ACHN (cell line): ENCODE results near the gene NOS1.
"Not testable (repeated sequence)": the region's sequence is repeated elsewhere in the genome, so short reads cannot be mapped to it uniquely, and the experiment has no call there.

Source experiments
- DNase-seq: peaks from one replicate; pipeline ENCODE4 v3.0.0-alpha.2; 2015
- in situ Hi-C: cut with HindIII; loops from 2 replicates; pipeline ENCODE4 v1.10.0; 2017; ENCODE audit warnings: low sequenced_read_pairs, low pct_ligation_motif_present, low pct_unique_long_range_greater_than_20kb

NOS1 gene

GRCh38 chr12:117361347-117361751, at the start of gene NOS1:
Gene NOS1 (minus strand): TSS chr12:117361626. CDS start chr12:117331069, 30,557 bp downstream.
- no peak for DNase-seq
- in situ Hi-C loops: loop anchor here (25.0 kb wide), 1 partner anchor 476 kb away; no protein-coding TSS in a partner anchor

DNA sequence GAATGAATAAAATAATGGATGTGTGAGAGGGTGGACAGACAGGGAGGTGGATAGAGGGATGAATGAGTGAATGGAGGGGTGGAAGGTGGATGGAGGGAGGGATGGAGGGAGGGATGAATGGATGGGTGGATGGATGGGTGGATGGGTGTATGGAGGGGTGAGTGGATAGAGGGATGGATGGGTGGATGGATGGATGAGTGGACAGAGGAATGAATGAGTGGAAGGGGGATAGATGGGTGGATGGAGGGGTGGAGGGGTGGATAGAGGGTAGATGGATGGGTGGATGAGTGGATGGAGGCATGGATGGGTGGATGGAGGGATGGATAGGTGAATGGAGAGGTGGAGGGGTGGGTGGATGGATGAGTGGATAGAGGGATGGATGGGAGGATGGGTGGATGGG, 47.9 kb upstream of the NOS1 start:
- in situ Hi-C loops: no loop called here
- DNase-seq: no peak

DNA sequence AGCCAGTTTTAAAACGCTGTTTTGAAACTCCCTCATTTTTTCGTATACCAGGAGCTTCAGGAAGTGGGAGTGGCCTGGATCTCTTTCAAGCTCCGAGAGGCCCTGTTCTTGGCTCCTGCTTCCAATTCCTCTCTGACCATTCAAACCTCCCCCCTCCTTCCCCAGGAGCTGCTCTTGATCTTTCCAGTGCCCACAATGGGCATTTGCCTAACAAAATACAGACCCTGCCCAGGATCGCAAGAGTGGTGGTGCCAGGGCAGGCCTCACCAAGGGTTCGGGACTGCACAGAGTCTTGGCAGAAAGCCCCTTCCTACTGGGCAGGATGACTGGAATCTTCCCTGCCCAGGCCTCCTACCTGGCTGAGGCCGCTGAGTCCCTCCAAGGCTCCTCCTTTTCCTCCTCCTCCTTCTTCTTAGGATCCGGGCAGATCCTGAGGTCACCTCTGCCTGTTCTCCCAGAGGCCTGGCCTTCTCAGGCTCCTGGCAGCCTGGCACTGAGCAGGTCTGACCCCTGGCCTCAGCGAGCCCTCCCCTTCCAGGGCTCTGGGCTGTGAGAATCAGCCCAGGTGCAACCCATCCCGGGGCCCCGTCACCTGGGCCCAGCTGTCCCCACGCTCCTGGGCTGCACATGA, 46.9 kb upstream of the NOS1 start:
- in situ Hi-C loops: no loop called here
- DNase-seq: peak; percentile 55

DNA sequence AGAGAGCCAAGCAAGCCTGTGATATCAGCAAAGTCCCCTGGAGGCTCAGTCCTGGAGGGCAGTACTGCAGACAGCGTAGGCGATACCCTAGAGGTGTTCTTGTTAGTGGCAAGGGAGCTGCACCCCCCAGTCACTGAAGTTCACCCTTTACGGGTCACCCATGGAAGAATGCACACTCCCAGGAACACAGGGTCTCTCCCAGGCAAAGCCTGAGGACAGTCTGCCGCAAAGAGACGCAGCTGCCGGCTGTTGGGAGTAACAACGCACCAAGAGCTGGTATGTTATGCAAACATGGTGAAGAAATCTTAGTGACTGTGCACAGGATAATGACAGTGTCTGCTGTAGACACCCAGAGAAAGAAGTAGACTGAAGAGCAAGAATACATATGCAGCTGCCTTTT, 43.5 kb upstream of the NOS1 start:
- in situ Hi-C loops: no loop called here
- DNase-seq: no peak

- no peak for DNase-seq
- in situ Hi-C loops: no loop called here
Measured at GRCh38 chr12:117404203-117404853, 42.9 kb upstream of the NOS1 start.

DNA sequence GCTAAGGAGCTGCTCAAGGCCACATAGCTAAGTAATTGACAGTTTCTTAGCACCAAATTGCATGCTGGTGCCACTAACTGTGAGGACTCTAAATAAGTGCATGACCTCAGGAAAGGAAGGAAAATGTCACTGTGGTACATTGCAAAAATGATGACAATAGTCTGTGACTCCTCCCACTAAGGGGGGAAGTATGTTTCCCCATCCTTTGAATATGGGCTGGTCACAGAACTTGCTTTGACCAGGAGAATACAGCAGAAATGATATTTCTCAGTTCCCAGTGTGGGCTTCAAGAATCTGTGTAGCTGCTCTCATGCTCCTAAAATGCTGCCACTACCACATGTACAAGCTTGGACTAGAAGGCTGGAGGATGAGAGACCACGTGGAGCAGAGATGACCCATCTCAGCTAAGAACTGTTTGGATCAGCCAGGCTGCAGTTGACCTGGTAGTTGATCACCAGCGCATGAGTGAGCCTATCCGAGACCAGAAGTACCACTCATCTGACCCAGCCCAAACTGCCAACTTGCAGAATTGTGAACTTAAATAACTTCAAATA, 42.2 kb upstream of the NOS1 start:
- in situ Hi-C loops: no loop called here
- DNase-seq: no peak

DNA sequence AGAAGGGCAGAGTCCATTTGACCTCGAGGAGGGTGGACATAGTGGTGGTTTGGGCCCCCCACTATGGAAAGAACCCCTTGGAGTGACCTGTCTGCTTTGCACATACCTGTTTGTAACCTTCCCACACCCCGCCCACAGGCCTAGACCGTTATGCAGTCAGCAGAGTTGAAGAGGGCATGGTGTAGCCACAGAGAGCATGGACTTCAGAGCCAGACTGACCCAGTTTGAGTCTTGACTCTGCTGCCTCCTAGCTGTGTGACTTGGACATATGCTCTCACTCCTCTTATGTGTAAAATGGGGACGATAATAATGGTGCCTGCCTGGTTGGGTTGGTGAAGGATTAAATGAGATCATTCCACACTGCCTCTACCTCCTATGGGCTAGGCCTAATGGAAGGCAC, 40.9 kb upstream of the NOS1 start:
- no peak for DNase-seq
- in situ Hi-C loops: no loop called here

GRCh38 chr12:117400912-117401311, 39.5 kb upstream of the NOS1 start:
- no peak for DNase-seq
- in situ Hi-C loops: no loop called here

DNA sequence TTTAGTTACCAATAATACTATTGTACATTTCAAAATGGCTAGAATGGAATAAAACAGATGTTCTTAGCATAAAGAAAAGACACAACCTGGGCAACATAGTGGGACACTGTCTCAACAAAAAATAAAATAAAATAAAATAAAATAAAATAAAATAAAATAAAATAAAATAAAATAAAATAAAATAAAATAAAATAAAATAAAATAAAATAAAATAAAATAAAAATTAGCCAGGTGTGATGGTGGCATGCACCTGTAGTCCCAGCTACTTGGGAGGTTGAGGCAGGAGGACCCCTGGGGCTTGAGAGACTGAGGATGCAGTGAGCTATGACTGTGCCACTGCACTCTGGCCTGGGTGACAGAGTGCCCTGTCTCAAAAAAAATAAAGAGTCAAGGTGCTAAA, 37.1 kb upstream of the NOS1 start:
- DNase-seq, in situ Hi-C loops: not testable (repeated sequence)

DNA sequence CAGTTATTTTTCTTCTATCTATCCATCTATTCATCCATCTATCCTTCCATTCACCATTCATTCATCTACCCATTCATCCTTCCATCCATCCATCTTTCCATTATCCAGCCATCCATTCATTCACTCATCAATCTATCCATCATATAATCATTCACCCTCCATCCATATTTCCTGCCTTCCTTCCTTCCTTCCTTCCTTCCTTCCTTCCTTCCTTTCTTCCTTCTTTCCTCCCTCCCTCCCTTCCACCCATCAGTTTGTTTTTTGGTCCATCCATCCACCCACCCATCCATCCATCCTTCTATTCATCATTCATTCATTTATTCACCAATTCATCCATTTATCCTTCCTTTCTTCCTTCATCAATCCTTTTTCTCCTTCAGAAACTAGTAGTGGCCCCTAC, 34.3 kb upstream of the NOS1 start:
- in situ Hi-C loops: no loop called here
- no peak for DNase-seq

GRCh38 chr12:117394491-117394890, 33.1 kb upstream of the NOS1 start:
- in situ Hi-C loops: no loop called here
- DNase-seq: no peak

DNA sequence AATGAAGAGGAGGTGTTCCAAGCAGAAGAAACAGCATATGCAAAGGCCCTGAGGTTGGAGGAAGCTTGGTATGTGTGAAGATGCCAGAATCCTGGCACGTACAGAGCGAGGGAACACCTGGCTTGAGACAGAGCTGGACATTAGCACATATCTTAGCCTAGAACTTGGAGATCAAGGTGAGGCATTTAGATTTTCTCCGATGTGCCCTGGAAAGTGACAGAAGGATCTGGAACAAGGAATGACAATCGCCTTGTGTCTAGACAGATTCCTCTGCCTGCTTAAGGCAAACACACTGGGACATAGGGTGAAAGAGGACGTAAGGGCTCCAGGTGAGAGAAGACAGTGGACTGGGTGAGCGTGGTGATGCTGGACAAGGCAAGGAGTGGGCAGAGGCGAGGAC, 32.2 kb upstream of the NOS1 start:
- no peak for DNase-seq
- in situ Hi-C loops: no loop called here

DNA sequence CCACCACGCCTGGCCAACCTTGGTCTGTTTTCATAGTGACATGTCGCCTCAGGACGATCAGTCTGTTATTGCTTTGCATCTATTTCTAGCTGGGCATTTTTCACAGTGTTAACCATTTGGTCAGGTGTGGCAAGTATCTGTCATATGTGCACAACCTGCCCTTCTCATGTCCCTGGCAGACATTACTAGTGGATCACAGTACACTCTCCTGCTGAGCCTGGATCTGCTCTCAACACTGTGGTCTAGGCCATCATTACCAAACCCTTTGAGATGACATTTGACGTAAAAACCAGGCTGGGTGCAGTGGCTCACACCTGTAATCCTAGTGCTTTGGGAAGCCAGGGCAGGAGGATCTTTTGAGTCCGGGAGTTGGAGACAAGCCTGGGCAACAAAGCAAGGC, 29.4 kb upstream of the NOS1 start:
- in situ Hi-C loops: no loop called here
- no peak for DNase-seq

GRCh38 chr12:117388951-117389446, 27.6 kb upstream of the NOS1 start:
- in situ Hi-C loops: no loop called here
- DNase-seq: no peak

GRCh38 chr12:117387832-117388231, 26.4 kb upstream of the NOS1 start:
- in situ Hi-C loops: no loop called here
- DNase-seq: no peak

- in situ Hi-C loops: no loop called here
- DNase-seq: no peak
Measured at GRCh38 chr12:117384735-117385134, 23.3 kb upstream of the NOS1 start.

- no peak for DNase-seq
- in situ Hi-C loops: no loop called here
Measured at GRCh38 chr12:117380083-117380482, 18.7 kb upstream of the NOS1 start.

- in situ Hi-C loops: no loop called here
- no peak for DNase-seq
Measured at GRCh38 chr12:117377758-117378157, 16.3 kb upstream of the NOS1 start.

GRCh38 chr12:117370588-117370987, 9.2 kb upstream of the NOS1 start:
- DNase-seq: no peak
- in situ Hi-C loops: loop anchor here (25.0 kb wide), 1 partner anchor 467 kb away; no protein-coding TSS in a partner anchor

DNA sequence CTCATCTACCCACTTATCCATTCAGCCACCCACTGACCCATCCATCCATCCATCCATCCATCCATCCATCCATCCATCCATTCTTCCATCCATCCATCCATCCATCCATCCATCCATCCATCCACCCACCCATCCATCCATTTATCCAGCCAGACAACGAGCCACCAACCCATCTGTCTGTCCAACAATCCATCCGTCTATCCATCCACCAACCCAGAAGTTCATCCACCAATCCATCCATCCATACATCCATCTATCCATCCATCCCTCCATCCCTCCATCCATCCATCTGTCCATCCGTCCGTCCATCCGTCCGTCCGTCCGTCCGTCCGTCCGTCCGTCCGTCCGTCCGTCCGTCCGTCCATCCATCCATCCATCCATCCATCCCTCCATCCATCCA, 8.6 kb upstream of the NOS1 start:
- not testable (repeated sequence) for DNase-seq
- in situ Hi-C loops: loop anchor here (25.0 kb wide), 1 partner anchor 467 kb away; no protein-coding TSS in a partner anchor
